Measurements from ENCODE around the gene ZBTB8B.

Gene ZBTB8B

GRCh38 chr1:32509939-32510338, 45.1 kb downstream of the ZBTB8B start:
- DNase-seq, result no peak
